ENCODE results near the gene QKI.
"Not testable (repeated sequence)": the region's sequence is repeated elsewhere in the genome, so short reads cannot be mapped to it uniquely, and the experiment has no call there.

The QKI gene

DNA sequence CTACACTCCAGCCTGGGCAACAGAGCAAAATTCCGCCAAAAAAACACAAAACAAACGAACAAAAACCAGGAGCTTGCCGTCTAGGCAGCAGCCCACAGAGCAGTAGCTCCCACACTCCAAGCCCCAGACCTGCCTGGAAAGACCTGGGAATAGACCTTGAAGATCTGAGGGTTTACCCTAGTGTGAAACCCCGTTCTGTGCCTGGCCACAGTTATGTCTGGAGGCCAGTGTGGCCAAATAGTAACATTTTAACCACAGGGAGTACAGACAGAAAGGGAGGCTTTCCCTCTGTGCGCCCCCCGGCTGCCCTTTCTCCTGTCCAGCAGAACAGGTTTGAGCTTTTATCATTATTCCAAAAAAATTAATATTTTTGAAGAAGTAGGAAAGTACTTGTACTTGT is 172.4 kb downstream of the QKI start:
- DNase-seq = no peak

- DNase-seq = peak; percentile 21 to 76
Observed at GRCh38 chr6:163588220-163588919, 173.9 kb downstream of the QKI start.

- DNase-seq = no peak
Observed at GRCh38 chr6:163589387-163589786, 174.9 kb downstream of the QKI start.

DNA sequence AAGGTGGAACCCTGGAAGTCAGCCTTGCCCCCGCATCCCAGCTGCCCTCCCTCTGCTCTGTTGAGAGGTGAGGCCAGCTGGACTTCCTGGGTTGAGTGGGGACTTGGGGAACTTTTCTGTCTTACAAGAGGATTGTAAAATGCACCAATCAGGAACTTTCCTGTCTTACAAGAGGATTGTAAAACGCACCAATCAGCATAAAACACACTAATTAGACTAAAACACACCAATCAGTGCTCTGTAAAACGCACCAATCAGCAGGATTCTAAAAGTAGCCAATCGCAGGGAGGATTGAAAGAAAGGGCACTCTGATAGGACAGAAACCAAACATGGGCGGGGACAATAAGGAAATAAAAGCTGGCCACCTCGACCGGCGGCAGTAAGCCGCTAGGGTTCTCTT is 175.6 kb downstream of the QKI start:
- DNase-seq = not testable (repeated sequence)

- no peak for DNase-seq
Observed at GRCh38 chr6:163592872-163593271, 178.4 kb downstream of the QKI start.

DNA sequence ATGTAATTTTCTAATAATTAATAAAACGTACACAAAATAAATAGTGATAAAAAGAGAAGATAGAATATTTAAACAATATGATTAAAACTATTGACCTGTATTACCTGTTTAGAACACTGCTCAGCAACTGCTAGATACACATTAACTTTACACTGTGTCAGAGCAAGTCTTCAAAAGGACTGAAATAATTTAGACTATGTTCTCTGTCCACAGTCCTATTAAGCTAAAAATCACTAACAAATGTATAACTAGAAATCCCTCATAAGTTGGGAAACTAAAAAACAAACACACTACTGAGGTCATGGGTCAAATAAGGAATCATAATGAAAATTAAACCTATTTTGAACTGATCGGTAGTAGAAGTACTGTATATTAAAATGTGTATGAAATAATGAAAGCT is 181.7 kb downstream of the QKI start:
- DNase-seq = no peak

DNA sequence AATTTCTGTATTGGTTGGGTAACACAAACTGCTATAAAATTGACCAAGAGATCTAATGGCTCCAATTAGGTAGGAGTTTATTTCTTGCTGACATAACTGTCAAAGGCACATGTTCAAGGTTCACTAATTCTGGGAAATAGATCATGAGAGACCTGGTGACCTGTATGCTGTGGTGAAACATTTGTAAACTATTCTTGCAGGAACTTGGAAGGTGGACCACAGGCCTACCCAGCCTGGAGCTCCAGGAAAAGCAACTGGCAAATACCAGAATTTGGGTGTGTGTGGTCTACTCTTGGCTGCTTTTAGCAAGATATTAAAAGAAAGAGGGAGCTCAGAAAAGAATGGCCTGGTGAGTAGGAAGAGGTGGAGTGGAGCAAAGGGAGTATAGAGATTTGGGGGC is 184.6 kb downstream of the QKI start:
- DNase-seq = no peak

DNA sequence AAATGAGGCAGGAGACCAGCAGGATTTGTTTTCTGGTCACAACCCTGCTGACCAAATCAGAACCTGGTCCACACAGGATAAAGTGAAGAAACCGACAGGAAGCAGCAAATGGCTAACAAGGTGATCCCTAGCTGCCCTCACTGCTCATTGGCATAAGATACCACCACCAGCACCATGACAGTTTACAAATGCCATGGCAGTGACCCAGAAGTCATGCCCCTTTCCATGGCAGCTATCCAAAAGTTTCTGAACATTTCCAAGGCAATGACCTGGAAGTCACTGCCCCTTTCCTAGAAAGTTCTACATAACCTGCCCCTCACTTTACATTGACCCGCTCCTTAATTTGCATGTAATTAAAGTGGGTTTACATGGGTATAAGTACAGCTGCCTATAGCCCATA is 185.2 kb downstream of the QKI start:
- DNase-seq = no peak

- DNase-seq = no peak
Observed at GRCh38 chr6:163600331-163600730, 185.8 kb downstream of the QKI start.

DNA sequence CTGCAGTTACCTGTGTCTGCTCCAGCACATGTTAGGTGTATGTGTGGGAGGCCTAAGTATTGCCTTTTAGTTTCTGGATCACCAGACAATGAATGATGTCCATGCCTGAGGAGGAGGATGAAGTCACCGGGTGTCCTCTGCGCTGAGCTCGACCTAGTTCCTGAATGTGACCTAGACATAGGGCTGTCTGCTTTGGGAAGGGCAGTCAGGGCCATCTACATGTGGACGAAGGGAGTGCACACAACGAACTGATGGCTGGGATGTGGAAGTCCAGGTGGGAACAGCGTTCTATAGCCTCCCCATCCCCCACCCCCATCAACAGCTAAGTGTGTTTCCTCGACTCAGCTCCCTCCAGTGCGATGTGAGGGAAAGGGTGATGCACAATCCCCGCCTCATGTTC is 186.3 kb downstream of the QKI start:
- no peak for DNase-seq

GRCh38 chr6:163602851-163603250 is 188.3 kb downstream of the QKI start:
- no peak for DNase-seq

GRCh38 chr6:163603395-163603794 is 188.9 kb downstream of the QKI start:
- no peak for DNase-seq

DNA sequence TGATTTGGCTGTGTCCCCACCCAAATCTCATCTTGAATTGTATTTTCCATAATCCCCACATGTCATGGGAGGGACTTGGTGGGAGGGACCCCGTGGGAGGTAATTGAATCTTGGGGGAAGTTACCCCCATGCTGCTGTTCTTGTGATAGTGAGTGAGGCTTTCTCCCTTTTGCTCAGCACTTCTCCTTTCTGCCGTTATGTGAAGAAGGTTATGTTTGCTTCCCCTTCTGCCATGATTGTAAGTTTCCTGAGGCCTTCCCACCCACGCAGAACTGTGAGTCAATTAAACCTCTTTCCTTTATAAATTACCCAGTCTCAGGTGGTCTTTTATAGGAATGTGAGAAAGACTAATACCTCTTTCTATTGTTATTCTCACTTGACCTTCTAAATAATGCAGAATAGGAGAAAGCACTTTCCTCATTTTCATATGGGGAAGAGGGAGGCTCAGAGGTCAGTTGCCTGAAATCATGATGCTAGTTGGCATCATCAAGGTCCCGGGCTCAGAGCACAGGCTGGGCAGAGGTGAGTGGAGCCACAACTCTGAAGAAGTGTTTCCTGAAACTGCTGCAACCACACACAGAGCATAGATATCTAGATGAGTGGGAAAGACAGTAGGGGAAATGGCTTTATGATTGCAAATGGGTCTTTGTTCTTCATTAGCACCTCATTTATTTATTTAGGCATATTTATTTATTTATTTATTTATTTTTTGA is 191.0 kb downstream of the QKI start:
- no peak for DNase-seq

DNA sequence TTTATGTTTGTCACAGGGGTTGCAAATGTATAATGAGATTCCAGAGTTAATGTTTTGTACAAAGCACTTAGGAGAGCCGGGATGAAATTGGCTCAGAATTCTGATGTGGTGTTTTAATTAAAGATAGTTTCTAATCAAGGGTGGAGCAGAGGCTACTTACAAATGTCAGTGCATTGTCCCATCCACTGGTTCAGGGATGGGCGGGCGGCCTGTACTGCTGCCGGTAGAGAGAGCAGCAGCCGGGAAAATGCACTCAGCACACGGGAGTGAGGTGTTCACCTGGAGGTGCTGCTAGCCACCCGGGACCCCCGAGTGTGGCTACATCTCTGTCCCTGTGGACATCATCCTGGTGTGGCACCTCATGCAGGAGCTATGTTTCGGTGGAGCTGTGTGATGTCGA is 193.3 kb downstream of the QKI start:
- no peak for DNase-seq

DNA sequence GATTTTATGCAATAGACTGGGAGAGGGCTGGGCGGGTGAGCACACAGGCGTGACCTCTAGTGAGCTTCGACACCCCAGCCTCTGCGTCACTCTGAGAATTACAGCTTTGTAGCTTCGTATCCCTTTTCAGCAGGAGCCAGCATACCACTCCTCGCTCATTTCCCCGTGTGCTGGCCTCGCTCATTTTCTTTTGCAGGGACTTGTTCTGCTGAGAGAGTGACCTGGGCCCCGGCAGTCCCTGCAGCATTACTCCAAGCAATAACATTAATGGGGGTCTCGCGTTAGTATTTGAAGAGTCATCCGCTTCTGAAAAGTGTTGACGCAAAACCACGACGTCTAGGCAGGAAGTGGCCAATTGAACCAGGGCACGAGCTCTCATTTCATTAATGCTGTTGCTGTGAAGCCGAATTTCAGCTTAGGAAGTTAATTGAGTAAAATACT is 193.7 kb downstream of the QKI start:
- DNase-seq = no peak

GRCh38 chr6:163612200-163612599 is 197.7 kb downstream of the QKI start:
- no peak for DNase-seq

GRCh38 chr6:163613025-163613424 is 198.5 kb downstream of the QKI start:
- peak; percentile 61 to 79 for DNase-seq

- peak in 1 of 2 experiments; percentile 35 for DNase-seq
Observed at GRCh38 chr6:163613668-163614067, 199.2 kb downstream of the QKI start.

DNA sequence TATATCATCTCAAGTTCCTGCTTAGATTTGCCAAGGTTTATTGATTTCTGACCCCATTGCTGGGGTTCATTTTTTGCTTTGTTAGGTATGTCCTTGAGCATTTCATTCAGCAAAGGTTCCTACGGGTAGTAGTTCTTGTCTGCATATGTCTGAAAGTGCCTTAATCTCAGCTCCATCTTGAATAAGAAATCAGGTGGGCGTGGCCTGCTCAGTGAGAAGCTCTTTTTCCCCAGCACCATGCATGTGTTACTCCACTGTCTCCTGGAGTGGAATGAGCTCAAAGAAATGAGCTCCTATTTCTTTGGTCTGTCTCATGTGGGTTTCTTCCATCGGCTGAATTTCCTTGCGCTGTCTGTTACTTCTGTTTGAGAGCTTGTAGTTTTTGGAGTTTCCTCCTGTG is 201.9 kb downstream of the QKI start:
- no peak for DNase-seq

DNA sequence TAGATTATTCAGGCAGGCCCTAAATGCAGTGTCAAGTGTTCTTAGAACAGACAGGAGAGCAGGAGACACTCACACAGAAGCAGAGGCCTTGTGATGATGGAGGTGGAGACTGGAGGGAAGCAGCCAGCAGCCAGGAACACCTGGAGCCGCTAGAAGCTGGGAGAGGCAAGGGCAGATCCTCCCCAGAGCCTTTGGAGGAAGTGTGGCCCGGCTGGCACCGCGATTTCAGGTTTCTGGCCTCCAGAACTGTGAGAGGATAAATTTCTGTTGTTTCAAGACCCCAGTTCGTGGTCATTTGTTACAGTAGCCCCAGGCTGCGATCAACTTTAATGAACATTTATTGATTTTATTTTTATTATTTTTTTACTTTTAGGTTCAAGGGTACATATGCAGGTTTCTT is 203.0 kb downstream of the QKI start:
- no peak for DNase-seq

DNA sequence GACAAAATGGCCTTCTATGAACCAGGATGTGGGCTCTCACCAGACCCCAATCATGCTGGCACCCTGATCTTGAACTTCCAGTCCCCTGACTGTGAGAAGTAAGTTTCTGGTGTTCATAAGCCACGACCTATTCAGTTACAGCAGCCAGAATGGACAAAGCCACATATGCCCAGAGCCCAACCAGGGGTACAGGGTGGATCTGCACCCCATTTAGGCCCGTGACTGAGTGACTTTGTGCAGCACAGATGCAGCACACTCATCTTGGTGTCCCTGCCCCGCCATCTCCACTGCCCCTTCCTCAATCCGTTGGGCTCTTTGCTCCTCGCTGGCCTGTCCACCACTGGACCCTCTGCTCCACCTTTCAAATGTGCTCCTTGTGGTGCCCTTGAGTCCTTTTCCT is 205.6 kb downstream of the QKI start:
- no peak for DNase-seq

- DNase-seq = peak; percentile 63 to 91
Observed at GRCh38 chr6:163620670-163621330, 206.3 kb downstream of the QKI start.

- DNase-seq = no peak
Observed at GRCh38 chr6:163625265-163625664, 210.7 kb downstream of the QKI start.

Measured in NCI-H524 (cell line).